Fibroblast of peridontal ligament (primary cell): Measurements from ENCODE around the gene LRRC8A.
A peak's percentile ranks its signal among the peaks of the same experiment; 100 is the strongest.

ENCODE experiments used
- DNase-seq: peaks from one replicate; pipeline ENCODE4 v3.0.0-alpha.2; 2010; ENCODE audit errors: extremely low read depth

The LRRC8A gene

GRCh38 chr9:128901822-128902221, 19.9 kb downstream of the LRRC8A start:
- no peak for DNase-seq

- DNase-seq = no peak
Observed at GRCh38 chr9:128902351-128903078, 20.6 kb downstream of the LRRC8A start.

- DNase-seq = no peak
Observed at GRCh38 chr9:128903079-128903461, 21.1 kb downstream of the LRRC8A start.

- DNase-seq = no peak
Observed at GRCh38 chr9:128903871-128904620, 22.1 kb downstream of the LRRC8A start.

GRCh38 chr9:128905964-128906363, 24.0 kb downstream of the LRRC8A start:
- no peak for DNase-seq

- no peak for DNase-seq
Observed at GRCh38 chr9:128906741-128907140, 24.8 kb downstream of the LRRC8A start.

- DNase-seq = no peak
Observed at GRCh38 chr9:128908372-128908771, 26.4 kb downstream of the LRRC8A start.

- DNase-seq = no peak
Observed at GRCh38 chr9:128909859-128910258, 27.9 kb downstream of the LRRC8A start.

- no peak for DNase-seq
Observed at GRCh38 chr9:128910906-128911305, 29.0 kb downstream of the LRRC8A start.

GRCh38 chr9:128911529-128912035, 29.6 kb downstream of the LRRC8A start:
- no peak for DNase-seq

- DNase-seq = peak; percentile 74
Observed at GRCh38 chr9:128912270-128912853, 30.4 kb downstream of the LRRC8A start.

- DNase-seq = no peak
Observed at GRCh38 chr9:128913048-128913900, 31.3 kb downstream of the LRRC8A start.

GRCh38 chr9:128913995-128914772, 32.3 kb downstream of the LRRC8A start:
- DNase-seq = no peak

- no peak for DNase-seq
Observed at GRCh38 chr9:128916204-128916603, 34.3 kb downstream of the LRRC8A start.

GRCh38 chr9:128916745-128917144, 34.8 kb downstream of the LRRC8A start:
- no peak for DNase-seq

- DNase-seq = peak; percentile 84
Observed at GRCh38 chr9:128917151-128917849, 35.4 kb downstream of the LRRC8A start.

- DNase-seq = no peak
Observed at GRCh38 chr9:128918921-128919320, 37.0 kb downstream of the LRRC8A start.

- DNase-seq = no peak
Observed at GRCh38 chr9:128919402-128920089, 37.6 kb downstream of the LRRC8A start.

- peak; percentile 62 for DNase-seq
Observed at GRCh38 chr9:128920381-128921058, 38.6 kb downstream of the LRRC8A start, which contains the start of gene PHYHD1. TSS of gene PHYHD1 (plus strand) at chr9:128920982. CDS start at chr9:128922324, 1,342 bp downstream.
